Heart right ventricle (tissue), 16 donors: Measurements from ENCODE around the gene LHX4. TPM values are rescaled to one million over a fixed set of nuclear protein-coding genes. Genes with fewer than 3 reads are reported as not detected.

Experiments
- ATAC-seq, 8 donors: fragments of 200-7000 bp; cut with Tn5 transposase; one replicate each; pipeline ENCODE4 v1.9.1; 2020; ENCODE audit warnings: mild to moderate bottlenecking in 8 of 8, moderate library complexity in 8 of 8, moderate number of reproducible peaks in 1 of 8
- DNase-seq, 2 donors: peaks; one replicate each; pipeline ENCODE4 v3.0.0-alpha.2; 2020
- H3K27ac ChIP-seq, 10 donors: fragments of 200-600 bp; sonication (generic) in 2 of 10; one replicate each; pipeline versions ENCODE4 v1.5.0 to v1.8.0; 2020 to 2022; ENCODE audit warnings: mild to moderate bottlenecking in 3 of 10
- H3K27me3 ChIP-seq, 7 donors: fragments of 200-600 bp; one replicate each; pipeline ENCODE4 v1.8.0; 2021 to 2022; ENCODE audit warnings: mild to moderate bottlenecking in 2 of 7
- H3K36me3 ChIP-seq, 9 donors: fragments of 200-600 bp; sonication (generic) in 1 of 9; one replicate each; pipeline versions ENCODE4 v1.5.0 to v1.8.0; 2020 to 2022; ENCODE audit warnings: mild to moderate bottlenecking in 2 of 9
- H3K4me1 ChIP-seq, 9 donors: fragments of 200-600 bp; sonication (generic) in 1 of 9; one replicate each; pipeline versions ENCODE4 v1.5.0 to v1.8.0; 2020 to 2022; ENCODE audit warnings: mild to moderate bottlenecking in 4 of 9
- H3K4me3 ChIP-seq, 10 donors: fragments of 200-600 bp; sonication (generic) in 2 of 10; one replicate each; pipeline versions ENCODE4 v1.5.0 to v1.8.0; 2020 to 2022; ENCODE audit warnings: mild to moderate bottlenecking in 7 of 10, moderate library complexity in 2 of 10
- H3K9me3 ChIP-seq, 11 donors: fragments of 200-600 bp in 10 of 11; sonication (generic) in 2 of 11; one replicate each; pipeline versions ENCODE4 v1.5.0 to v1.8.0; 2013 to 2022; ENCODE audit warnings: mild to moderate bottlenecking in 2 of 11, control low read depth in 1 of 11, moderate library complexity in 1 of 11
- WGBS, 2 donors: extraction: QIAGEN DNeasy Blood & Tissue Kit; methylation state at CpG; one replicate each; pipeline ENCODE4 v1.1.7; 2013; ENCODE audit warnings: inconsistent platforms in 1 of 2; 5-methylcytosine and 5-hydroxymethylcytosine counted together
- intact Hi-C, 10 donors: fragments of 100-400 bp; cut with DNase I; formaldehyde crosslinking; loops; one replicate each; pipeline versions ENCODE4 v1.11.1 to v1.14.2; 2022
- polyA plus RNA-seq, 2 donors: library from polyadenylated mRNA; stranded (reverse); fragments of 200-250 nt; gene quantifications; one replicate each; pipeline ENCODE4 v1.2.3, GENCODE V29; 2013
- total RNA-seq, 10 donors: library from RNA; stranded (reverse); fragmentation: NEBNext Ultra II Directional in 3 of 10; extraction: Animal tissue kit (Norgen Biotek cat#: 25700) in 3 of 10; gene quantifications; one replicate each; pipeline versions ENCODE4 v1.2.1 to v1.2.4, GENCODE V29; 2021 to 2023
- TF ChIP-seq, protein P1 (sequence below), 9 donors: fragments of 200-600 bp; sonication (generic) in 2 of 9; IDR thresholded peaks; one replicate each; pipeline versions ENCODE4 v1.5.0 to v1.8.0; 2021 to 2022; ENCODE audit warnings: antibody characterized with exemption in 9 of 9, mild to moderate bottlenecking in 5 of 9, moderate library complexity in 1 of 9
- donor health status: Arrhythmogenic right ventricular cardiomyopathy.
- donor health status: ischemic (EF 13 %, LVEDD 7.1; RV severe dilation, severe dysfunction).
- donor health status: healthy with polysubstance abuse.
- donor health status: DM: no; HTN: yes; CAD: no.
- donor health status: DM: no; HTN: no; CAD: no.
- donor health status: ischemic (EF 25% LVEDD 6.9; RV normal size, moderate dysfunction).
- donor health status: ischemic (EF 25% LVEDD 5.7; RV mildly dilated, moderate dysfunction).
- donor health status: healthy.
- donor health status: DM: yes; HTN: yes; CAD: no.
- donor health status: Ischemic cardiomyopathy.
- donor health status: ischemic (EF 35%, LVEDD 5.7; RV mildly dilated, moderate dysfunction).
- donor health status: nonischemic (EF 11% LVEDD 7.7; RV severe dilation, severe dysfunction).
- donor health status: DM: yes; HTN: yes; CAD: no.
- donor health status: PGD.
- donor health status: ischemic (EF 29% LVEDD 5.4; RV normal size, mild dysfunction).
- donor health status: nonischemic (EF 23%, LVEDD 6.1; RV moderate dilation, normal function).

LHX4 gene
- total and polyA plus RNA-seq, 12 donors: under 0.01 TPM; not detected in 11

GRCh38 chr1:180243517-180244221 is 13.6 kb downstream of the LHX4 start:
- no peak for DNase-seq
- WGBS, 2 donors: 83 to 84% methylated on average over 11 of the region's 11 CpGs
- no peaks in the 10 kb centered on the region for H3K9me3 ChIP-seq
- peaks cover 0 to 81% (median 63%) of the 10 kb centered on the region in 7 donors for H3K27me3 ChIP-seq
- no peak for ATAC-seq
- no peak overlapping the region for H3K4me3 ChIP-seq
- no peak overlapping the region for H3K27ac ChIP-seq
- no peaks in the 10 kb centered on the region for H3K4me1 ChIP-seq
- no peaks in the 10 kb centered on the region for H3K36me3 ChIP-seq
- intact Hi-C loops: no loop called here
- TF ChIP-seq, protein P1, sequence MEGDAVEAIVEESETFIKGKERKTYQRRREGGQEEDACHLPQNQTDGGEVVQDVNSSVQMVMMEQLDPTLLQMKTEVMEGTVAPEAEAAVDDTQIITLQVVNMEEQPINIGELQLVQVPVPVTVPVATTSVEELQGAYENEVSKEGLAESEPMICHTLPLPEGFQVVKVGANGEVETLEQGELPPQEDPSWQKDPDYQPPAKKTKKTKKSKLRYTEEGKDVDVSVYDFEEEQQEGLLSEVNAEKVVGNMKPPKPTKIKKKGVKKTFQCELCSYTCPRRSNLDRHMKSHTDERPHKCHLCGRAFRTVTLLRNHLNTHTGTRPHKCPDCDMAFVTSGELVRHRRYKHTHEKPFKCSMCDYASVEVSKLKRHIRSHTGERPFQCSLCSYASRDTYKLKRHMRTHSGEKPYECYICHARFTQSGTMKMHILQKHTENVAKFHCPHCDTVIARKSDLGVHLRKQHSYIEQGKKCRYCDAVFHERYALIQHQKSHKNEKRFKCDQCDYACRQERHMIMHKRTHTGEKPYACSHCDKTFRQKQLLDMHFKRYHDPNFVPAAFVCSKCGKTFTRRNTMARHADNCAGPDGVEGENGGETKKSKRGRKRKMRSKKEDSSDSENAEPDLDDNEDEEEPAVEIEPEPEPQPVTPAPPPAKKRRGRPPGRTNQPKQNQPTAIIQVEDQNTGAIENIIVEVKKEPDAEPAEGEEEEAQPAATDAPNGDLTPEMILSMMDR (IDR thresholded peaks at IDR 0.05): no peak

GRCh38 chr1:180244840-180245239 is 14.8 kb downstream of the LHX4 start:
- intact Hi-C loops: loop anchor here in 1 of 10 donors (5.0 kb wide), 1 partner anchor 172 kb away; no protein-coding TSS in a partner anchor
- Histone ChIP-seq H3K27me3 (peaks cover 0 to 77% (median 54%) of the 10 kb centered on the region in 7 donors), H3K9me3 (no peaks in the 10 kb centered on the region), H3K4me3 (no peak overlapping the region), H3K4me1 (no peaks in the 10 kb centered on the region), H3K36me3 (no peaks in the 10 kb centered on the region), H3K27ac (no peak overlapping the region)
- DNase-seq (no peak), ATAC-seq (no peak)
- TF ChIP-seq, protein P1 (IDR thresholded peaks at IDR 0.05): no peak
- 80 to 81% methylated on average over 6 of the region's 6 CpGs for WGBS, 2 donors

- Histone ChIP-seq H3K4me1 (no peaks in the 10 kb centered on the region), H3K4me3 (no peak overlapping the region), H3K9me3 (no peaks in the 10 kb centered on the region), H3K27ac (no peak overlapping the region), H3K36me3 (no peaks in the 10 kb centered on the region), H3K27me3 (peaks cover 0 to 60% (median 41%) of the 10 kb centered on the region in 7 donors)
- TF ChIP-seq, protein P1 (IDR thresholded peaks at IDR 0.05): no peak
- ATAC-seq (no peak), DNase-seq (no peak)
- intact Hi-C loops: loop anchor here in 1 of 10 donors (5.0 kb wide), 1 partner anchor 171 kb away; no protein-coding TSS in a partner anchor
- WGBS, 2 donors: 94% methylated on average over 5 of the region's 5 CpGs
Measured at GRCh38 chr1:180246579-180246978, 16.5 kb downstream of the LHX4 start.

DNA sequence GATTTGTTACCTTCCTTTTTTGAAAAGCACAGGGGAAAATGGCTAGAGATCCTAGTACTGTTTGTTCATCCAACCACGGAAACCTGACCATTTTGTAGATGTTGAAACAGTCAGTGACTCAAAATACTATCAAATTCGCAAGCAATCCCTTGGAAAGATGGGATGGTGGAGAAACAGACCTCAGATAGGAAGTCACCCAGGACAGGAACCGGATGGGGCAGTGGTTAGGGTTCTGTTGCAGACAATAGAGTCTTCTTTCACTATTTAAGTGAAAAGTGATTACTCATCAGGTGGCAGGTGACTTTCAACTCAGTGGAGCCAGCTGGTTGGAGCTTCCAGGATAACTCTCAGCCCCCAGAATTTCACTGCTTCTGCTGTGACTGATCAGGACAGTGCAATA is 17.0 kb downstream of the LHX4 start:
- H3K4me1 ChIP-seq: no peaks in the 10 kb centered on the region
- H3K9me3 ChIP-seq: no peaks in the 10 kb centered on the region
- TF ChIP-seq, protein P1 (IDR thresholded peaks at IDR 0.05): no peak
- peaks cover 0 to 57% (median 36%) of the 10 kb centered on the region in 7 donors for H3K27me3 ChIP-seq
- no peak overlapping the region for H3K4me3 ChIP-seq
- intact Hi-C loops: loop anchor here in 1 of 10 donors (5.0 kb wide), 1 partner anchor 170 kb away; no protein-coding TSS in a partner anchor
- no peak overlapping the region for H3K27ac ChIP-seq
- DNase-seq: no peak
- no peaks in the 10 kb centered on the region for H3K36me3 ChIP-seq
- WGBS, 2 donors: 82% methylated on average over 3 of the region's 3 CpGs
- ATAC-seq: no peak
